Breast epithelium (tissue), 3 donors: ENCODE results near the gene TGFA.

Source experiments
- CTCF ChIP-seq, 3 donors: fragments of 450-650 bp; IDR thresholded peaks; one replicate each; pipeline ENCODE4 v1.5.1; 2016 to 2017; ENCODE audit warnings: antibody characterized with exemption in 3 of 3, mild to moderate bottlenecking in 3 of 3, moderate library complexity in 3 of 3
- POLR2A ChIP-seq: fragments of 450-650 bp; IDR thresholded peaks from one replicate; pipeline ENCODE4 v1.6.1; 2016; ENCODE audit warnings: antibody characterized with exemption, mild to moderate bottlenecking, moderate library complexity
- POLR2AphosphoS5 ChIP-seq, 3 donors: sonication (generic); formaldehyde crosslinking; IDR thresholded peaks; one replicate each; pipeline ENCODE4 v1.6.1; 2017; ENCODE audit warnings: antibody characterized with exemption in 3 of 3

GRCh38 chr2:70557171-70557838, 3.7 kb upstream of the TGFA start:
- TF ChIP-seq CTCF (IDR thresholded peaks at IDR 0.05) = no peak
- no peak for TF ChIP-seq POLR2AphosphoS5 (IDR thresholded peaks at IDR 0.05)
- TF ChIP-seq POLR2A = no peak
